NB4 (cell line): ENCODE measurements around the gene CDH4.

Experiments used
- CTCF ChIP-seq: IDR thresholded peaks from one replicate; pipeline ENCODE4 v1.5.1; 2012; ENCODE audit warnings: low read depth, low read length
- MYC ChIP-seq: IDR thresholded peaks from 2 replicates; pipeline ENCODE4 v1.6.1; 2011; ENCODE audit warnings: low read depth, low read length
- POLR2A ChIP-seq: IDR thresholded peaks from 2 replicates; pipeline ENCODE4 v1.6.1; 2011; ENCODE audit warnings: mild to moderate bottlenecking; ENCODE audit not compliant: insufficient read length; ENCODE audit errors: extremely low read depth

DNA sequence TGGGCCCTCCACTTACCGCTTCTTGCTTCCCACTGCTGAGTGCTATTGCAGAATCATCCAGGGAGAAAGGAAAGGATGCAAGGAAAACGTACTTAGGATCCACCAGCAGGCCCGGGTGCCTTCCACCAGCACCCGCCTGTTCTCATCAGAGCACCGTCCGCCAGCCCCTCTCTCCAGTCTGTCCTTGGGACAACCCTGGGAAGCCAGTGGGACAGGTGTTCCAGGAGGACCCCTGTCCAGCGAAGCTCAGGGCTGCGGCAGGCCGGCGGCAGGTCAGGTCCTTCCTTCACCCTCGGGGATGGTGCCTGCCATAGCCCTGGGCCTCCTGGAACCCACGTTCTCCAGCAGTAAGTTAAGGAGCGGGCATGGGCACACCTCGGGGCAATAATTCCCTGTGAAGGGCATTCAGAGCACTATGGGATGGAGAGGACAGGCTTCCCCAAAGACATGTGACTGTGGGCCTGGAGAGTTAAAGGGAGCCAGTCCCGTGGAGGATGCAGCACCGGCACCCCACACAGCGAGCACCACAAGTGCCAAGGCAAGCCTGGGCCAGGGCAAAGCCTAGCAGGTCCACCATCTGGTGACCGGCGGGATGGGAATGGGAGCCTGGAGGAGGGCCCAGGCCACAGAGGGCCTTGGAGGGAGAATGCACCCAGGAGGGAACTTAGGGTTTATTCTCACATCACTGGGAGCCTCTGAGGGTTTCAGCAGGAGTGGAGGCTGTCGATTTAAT is 416.9 kb downstream of the CDH4 start:
- TF ChIP-seq POLR2A: no peak
- TF ChIP-seq CTCF: no peak
- no peak for TF ChIP-seq MYC
